GM12891 (cell line): ENCODE data around the gene NFATC4.

Experiments used
- POLR2A ChIP-seq: IDR thresholded peaks from 2 replicates; pipeline ENCODE4 v1.6.1; 2011; ENCODE audit warnings: low read depth, low read length, control low read depth
- POLR2AphosphoS5 ChIP-seq: IDR thresholded peaks from 2 replicates; pipeline ENCODE4 v1.6.1; 2011; ENCODE audit warnings: low read depth, low read length, control low read depth
- POU2F2 ChIP-seq: IDR thresholded peaks from 2 replicates; pipeline ENCODE4 v1.6.1; 2011; ENCODE audit warnings: low read depth, mild to moderate bottlenecking, control low read depth, low read length, moderate library complexity
- SPI1 ChIP-seq: IDR thresholded peaks from 2 replicates; pipeline ENCODE4 v1.6.1; 2011; ENCODE audit warnings: low read depth, low read length, control low read depth
- TAF1 ChIP-seq: IDR thresholded peaks from 2 replicates; pipeline ENCODE4 v1.6.1; 2011; ENCODE audit warnings: low read depth, low read length, control low read depth

DNA sequence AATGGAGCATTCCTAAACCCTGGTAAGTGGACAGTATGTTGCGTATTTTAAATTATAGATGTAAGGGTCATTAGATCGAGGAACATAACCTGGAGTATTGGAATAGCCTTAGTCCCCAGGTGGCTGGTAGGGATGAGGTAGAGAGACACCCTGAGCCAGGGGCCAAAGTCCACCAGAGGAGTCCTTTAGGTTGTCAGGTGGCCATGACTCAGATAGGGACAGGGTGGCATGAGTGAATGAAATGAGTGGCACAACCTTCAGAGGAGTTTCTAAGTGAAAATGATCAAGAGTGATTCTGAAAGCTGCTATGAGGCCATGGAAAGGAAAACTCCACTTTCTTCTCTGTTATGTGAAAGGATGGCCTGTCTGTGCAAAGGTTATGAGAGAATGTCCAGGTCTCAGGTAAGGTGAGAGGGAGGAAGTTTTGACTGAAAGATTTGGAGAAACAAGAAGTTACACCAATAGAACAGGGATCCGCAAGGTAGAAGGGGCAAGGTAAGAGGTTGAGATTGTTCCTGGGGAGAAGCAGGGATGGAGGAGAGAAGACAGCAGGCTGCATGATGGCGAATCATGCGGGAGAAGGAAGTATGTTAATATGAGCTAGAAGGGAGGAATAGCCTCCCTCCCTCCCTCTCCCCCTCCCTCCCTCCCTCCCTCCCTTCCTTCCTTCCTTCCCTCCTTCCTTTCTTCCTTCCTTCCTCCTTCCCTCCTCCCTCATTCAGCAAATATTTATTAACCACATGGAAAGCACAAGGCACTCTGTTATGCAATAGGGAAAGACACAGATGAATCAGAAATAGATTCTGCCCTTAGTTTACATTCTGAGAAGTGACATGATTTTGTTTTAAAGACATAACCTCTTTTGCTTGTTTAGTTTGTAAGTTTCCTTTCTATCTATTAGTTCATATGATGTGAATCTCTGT lies 14.2 kb upstream of the NFATC4 start:
- no peak for TF ChIP-seq POLR2A
- no peak for TF ChIP-seq SPI1
- TF ChIP-seq POLR2AphosphoS5: no peak
- TF ChIP-seq POU2F2: no peak
- TF ChIP-seq TAF1: no peak
